Measurements from ENCODE around the gene MAPK1IP1L.
A peak's percentile ranks its signal among the peaks of the same experiment; 100 is the strongest.

Gene MAPK1IP1L

GRCh38 chr14:55098561-55098898 is 47.1 kb downstream of the MAPK1IP1L start:
- DNase-seq, result no peak

- no peak for DNase-seq
These were observed 48.3 kb downstream of the MAPK1IP1L start for GRCh38 chr14:55099756-55100155.

- DNase-seq, result no peak
These were observed 50.3 kb downstream of the MAPK1IP1L start for GRCh38 chr14:55101698-55102097.

GRCh38 chr14:55102141-55102621 is 50.7 kb downstream of the MAPK1IP1L start:
- peak; percentile 92 for DNase-seq

- peak; percentile 87 for DNase-seq
These were observed 51.7 kb downstream of the MAPK1IP1L start for GRCh38 chr14:55103005-55103640.

GRCh38 chr14:55103971-55104954 is 52.8 kb downstream of the MAPK1IP1L start:
- no peak for DNase-seq

GRCh38 chr14:55105991-55106390 is 54.5 kb downstream of the MAPK1IP1L start:
- no peak for DNase-seq

- peak; percentile 86 for DNase-seq
These were observed 56.5 kb downstream of the MAPK1IP1L start for GRCh38 chr14:55107766-55108554.

- no peak for DNase-seq
These were observed 58.4 kb downstream of the MAPK1IP1L start for GRCh38 chr14:55109836-55110235.

- no peak for DNase-seq
These were observed 59.8 kb downstream of the MAPK1IP1L start for GRCh38 chr14:55111122-55111708.

GRCh38 chr14:55114720-55115119 is 63.3 kb downstream of the MAPK1IP1L start:
- no peak for DNase-seq

- no peak for DNase-seq
These were observed 64.0 kb downstream of the MAPK1IP1L start for GRCh38 chr14:55115460-55115859.

- DNase-seq, result no peak
These were observed 64.4 kb downstream of the MAPK1IP1L start for GRCh38 chr14:55115861-55116245.

GRCh38 chr14:55116246-55117030 is 65.0 kb downstream of the MAPK1IP1L start:
- no peak for DNase-seq

- DNase-seq, result no peak
These were observed 66.5 kb downstream of the MAPK1IP1L start for GRCh38 chr14:55117803-55118441.

- no peak for DNase-seq
These were observed 67.3 kb downstream of the MAPK1IP1L start for GRCh38 chr14:55118761-55119160.
